Measurements from ENCODE around the gene ITGA1.

- TF ChIP-seq MAFK (IDR thresholded peaks at IDR 0.05; ENCODE audit: low read depth, low read length) = no peak
- no peak for TF ChIP-seq MAX (IDR thresholded peaks at IDR 0.05)
- no peak for TF ChIP-seq CTCF (IDR thresholded peaks at IDR 0.05; ENCODE audit: control extremely low read depth in 1 of 3, insufficient read depth in 1 of 3, low read depth in 1 of 3, low read length in 3 of 3)
- TF ChIP-seq EZH2 (IDR thresholded peaks at IDR 0.05; ENCODE audit: low read depth, low read length, severe bottlenecking) = no peak
- no peak for TF ChIP-seq ASH2L (IDR thresholded peaks at IDR 0.05; ENCODE audit: low read length)
- TF ChIP-seq SP2 (IDR thresholded peaks at IDR 0.05; ENCODE audit: low read length) = no peak
- no peak for TF ChIP-seq TAF1 (IDR thresholded peaks at IDR 0.05; ENCODE audit: low read depth, low read length)
- no peak for TF ChIP-seq SIN3A (conservative IDR thresholded peaks at IDR 0.05 in 1 of 2, IDR thresholded peaks at IDR 0.05 in 1 of 2; ENCODE audit: low read depth in 1 of 2, low read length in 2 of 2)
Measured at GRCh38 chr5:52947851-52948250, 160.1 kb downstream of the ITGA1 start.
